ENCODE data around the gene ZNF785. TPM values are rescaled to one million over a fixed set of nuclear protein-coding genes. Genes with fewer than 3 reads are reported as not detected.
A peak's percentile ranks its signal among the peaks of the same experiment; 100 is the strongest.

The ZNF785 gene
- total RNA-seq, 1 experiment from 2014 or later, result 12.8 TPM

DNA sequence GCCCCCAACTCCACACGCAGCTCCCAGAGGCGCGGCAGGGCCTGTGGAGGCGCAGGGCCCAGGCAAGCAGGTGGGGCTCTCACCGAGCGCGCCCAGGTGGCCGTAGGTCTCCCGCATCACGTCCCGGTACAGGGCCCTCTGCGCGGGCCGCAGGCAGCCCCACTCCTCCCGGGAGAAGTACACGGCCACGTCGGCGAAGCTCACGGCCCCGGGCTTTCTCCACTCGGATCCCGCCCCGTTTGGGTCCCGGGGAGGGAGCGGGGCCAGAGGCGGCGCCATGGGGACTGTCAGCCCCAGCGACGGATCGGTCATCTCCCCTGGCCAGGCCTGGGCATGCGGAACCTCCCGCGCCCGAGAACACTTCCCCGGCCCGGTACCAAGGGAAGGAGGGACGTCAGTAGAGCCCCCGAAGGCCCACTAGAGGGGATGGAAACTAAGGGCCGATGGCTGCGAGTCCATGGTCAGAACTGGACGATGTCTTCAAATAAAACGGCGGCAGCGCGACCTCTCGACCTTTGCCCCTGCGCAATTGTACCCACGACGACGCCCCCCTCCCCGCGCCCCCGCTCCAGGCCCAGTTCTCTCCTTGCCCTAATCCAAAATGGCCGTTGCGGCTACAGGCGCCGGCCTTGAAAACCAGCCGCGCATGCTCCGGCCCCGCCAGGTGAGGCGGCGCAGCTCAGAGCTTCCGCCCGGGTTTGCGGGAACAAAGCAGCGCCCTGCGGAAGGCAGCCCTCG lies 51.0 kb downstream of the ZNF785 start, which contains the start of gene ZNF747:
ZNF747 (minus strand) TSS at position 491 of the 738 bp plus-strand sequence; CDS start at position 312, 179 bp downstream.
- Mint-ChIP-seq H3K36me3 (ENCODE audit: insufficient read depth, unreplicated experiment) (peaks cover 28% of the 10 kb centered on the region), H3K4me3 (ENCODE audit: unreplicated experiment) (peak within 1 kb of the TSS; percentile 91), H3K9me3 (ENCODE audit: unreplicated experiment) (no peaks in the 10 kb centered on the region), H3K4me1 (ENCODE audit: insufficient read depth, unreplicated experiment) (peaks cover 6% of the 10 kb centered on the region), H3K27me3 (ENCODE audit: insufficient read depth, unreplicated experiment) (no peaks in the 10 kb centered on the region), H3K27ac (ENCODE audit: low read depth, unreplicated experiment) (peak within 1 kb of the TSS; percentile 95)
- TF ChIP-seq, protein P1, sequence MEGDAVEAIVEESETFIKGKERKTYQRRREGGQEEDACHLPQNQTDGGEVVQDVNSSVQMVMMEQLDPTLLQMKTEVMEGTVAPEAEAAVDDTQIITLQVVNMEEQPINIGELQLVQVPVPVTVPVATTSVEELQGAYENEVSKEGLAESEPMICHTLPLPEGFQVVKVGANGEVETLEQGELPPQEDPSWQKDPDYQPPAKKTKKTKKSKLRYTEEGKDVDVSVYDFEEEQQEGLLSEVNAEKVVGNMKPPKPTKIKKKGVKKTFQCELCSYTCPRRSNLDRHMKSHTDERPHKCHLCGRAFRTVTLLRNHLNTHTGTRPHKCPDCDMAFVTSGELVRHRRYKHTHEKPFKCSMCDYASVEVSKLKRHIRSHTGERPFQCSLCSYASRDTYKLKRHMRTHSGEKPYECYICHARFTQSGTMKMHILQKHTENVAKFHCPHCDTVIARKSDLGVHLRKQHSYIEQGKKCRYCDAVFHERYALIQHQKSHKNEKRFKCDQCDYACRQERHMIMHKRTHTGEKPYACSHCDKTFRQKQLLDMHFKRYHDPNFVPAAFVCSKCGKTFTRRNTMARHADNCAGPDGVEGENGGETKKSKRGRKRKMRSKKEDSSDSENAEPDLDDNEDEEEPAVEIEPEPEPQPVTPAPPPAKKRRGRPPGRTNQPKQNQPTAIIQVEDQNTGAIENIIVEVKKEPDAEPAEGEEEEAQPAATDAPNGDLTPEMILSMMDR (IDR thresholded peaks at IDR 0.05; ENCODE audit: unreplicated experiment), result no peak
- intact Hi-C loops (cut with micrococcal nuclease), result loop anchor here (1.0 to 2.0 kb wide), 4 partner anchors 24 to 64 kb away; partner anchors contain the start of genes ZNF688, ZNF764 and ZNF785
- ChIA-PET CTCF (interaction anchor here (0.6 to 3.4 kb wide), 14 partner anchors 9 to 366 kb away, joined by 3 to 28 read pairs (median 6); partner anchors contain the start of genes DCTPP1 and ZNF764), POLR2A (interaction anchor here (0.5 to 3.5 kb wide), 28 partner anchors 8 to 163 kb away, joined by 3 to 104 read pairs (median 6); partner anchors contain the start of genes DCTPP1, FBRS, SEPHS2 and ZNF688)
- BruUV-seq (replicated peaks), result TSS peak; percentile 42
- DNase-seq (ENCODE audit: unreplicated experiment), result peak; percentile 86

DNA sequence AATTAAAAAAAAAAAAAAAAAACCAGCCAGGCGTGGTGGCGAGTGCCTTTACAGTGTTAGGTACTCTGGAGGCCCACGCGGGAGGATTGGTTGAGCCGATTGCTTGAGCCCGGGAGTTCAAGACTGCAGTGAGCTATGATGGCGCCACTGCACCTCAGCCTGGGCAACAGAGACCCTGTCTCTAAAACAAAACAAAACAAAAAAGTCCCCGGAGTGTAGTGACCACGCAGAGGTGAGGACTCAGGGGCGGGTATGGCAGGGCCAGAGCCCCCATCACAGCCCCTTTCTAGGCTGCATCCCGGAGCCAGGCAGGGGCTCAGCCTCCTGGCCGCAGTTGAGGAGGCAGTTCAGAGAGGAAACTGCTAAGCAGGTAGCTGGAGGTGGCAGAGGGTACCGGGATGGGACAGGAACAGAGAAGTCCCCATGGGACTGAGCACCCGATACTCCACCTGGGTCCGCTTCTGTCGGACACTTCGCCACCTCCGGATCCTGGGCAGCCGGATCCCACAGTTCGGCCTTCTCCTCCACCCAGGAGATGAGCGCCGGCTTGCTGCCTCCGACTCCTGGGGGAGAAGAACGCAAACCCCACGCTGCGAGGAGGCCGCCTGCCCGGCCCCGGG lies 51.6 kb downstream of the ZNF785 start:
- no peak for DNase-seq (ENCODE audit: unreplicated experiment)
- intact Hi-C loops (cut with micrococcal nuclease), result loop anchor here (2.0 kb wide), 2 partner anchors 51 to 65 kb away; partner anchors contain the start of gene ZNF785
- Mint-ChIP-seq H3K9me3 (ENCODE audit: unreplicated experiment) (no peaks in the 10 kb centered on the region), H3K4me1 (ENCODE audit: insufficient read depth, unreplicated experiment) (peaks cover 6% of the 10 kb centered on the region), H3K36me3 (ENCODE audit: insufficient read depth, unreplicated experiment) (peaks cover 28% of the 10 kb centered on the region), H3K4me3 (ENCODE audit: unreplicated experiment) (peak overlapping the region; percentile 91), H3K27ac (ENCODE audit: low read depth, unreplicated experiment) (peak overlapping the region; percentile 95), H3K27me3 (ENCODE audit: insufficient read depth, unreplicated experiment) (no peaks in the 10 kb centered on the region)
- TF ChIP-seq, protein P1 (IDR thresholded peaks at IDR 0.05; ENCODE audit: unreplicated experiment), result no peak
- ChIA-PET POLR2A (interaction anchor here (0.6 to 3.5 kb wide), 14 partner anchors 24 to 164 kb away, joined by 3 to 104 read pairs (median 12); partner anchors contain the start of genes DCTPP1, FBRS, SEPHS2 and ZNF688), CTCF (interaction anchor here (0.7 to 3.4 kb wide), 6 partner anchors 10 to 367 kb away, joined by 3 to 28 read pairs (median 9); partner anchors contain the start of genes DCTPP1 and ZNF764)
- BruUV-seq (replicated peaks), result no TSS peak

DNA sequence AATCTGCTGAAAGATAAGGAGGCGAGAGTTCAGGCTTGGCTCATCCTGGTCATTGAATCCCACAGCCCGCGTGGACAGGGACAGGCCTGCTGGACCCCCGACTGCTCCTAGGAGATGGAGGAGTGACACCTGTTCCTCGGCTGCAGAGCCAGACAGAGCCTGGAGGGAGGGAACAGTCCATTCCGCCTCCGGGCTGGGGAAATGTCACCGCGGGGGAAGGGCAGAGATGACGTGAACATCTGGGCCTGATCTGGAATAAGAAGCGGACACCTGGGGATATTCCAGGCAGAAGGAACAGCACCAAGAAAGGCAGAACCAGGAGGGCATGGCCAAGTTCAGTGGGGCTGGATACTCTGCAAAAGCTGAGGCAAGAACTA lies 52.4 kb downstream of the ZNF785 start:
- intact Hi-C loops (cut with micrococcal nuclease), result no loop called here
- Mint-ChIP-seq H3K4me1 (ENCODE audit: insufficient read depth, unreplicated experiment) (peaks cover 6% of the 10 kb centered on the region), H3K27me3 (ENCODE audit: insufficient read depth, unreplicated experiment) (no peaks in the 10 kb centered on the region), H3K4me3 (ENCODE audit: unreplicated experiment) (peak overlapping the region; percentile 91), H3K27ac (ENCODE audit: low read depth, unreplicated experiment) (peak overlapping the region; percentile 95), H3K36me3 (ENCODE audit: insufficient read depth, unreplicated experiment) (peaks cover 28% of the 10 kb centered on the region), H3K9me3 (ENCODE audit: unreplicated experiment) (no peaks in the 10 kb centered on the region)
- TF ChIP-seq, protein P1 (IDR thresholded peaks at IDR 0.05; ENCODE audit: unreplicated experiment), result no peak
- ChIA-PET CTCF (interaction anchor here (0.7 to 3.4 kb wide), 2 partner anchors 11 to 25 kb away, joined by 3 to 28 read pairs; partner anchors contain the start of gene ZNF764), POLR2A (interaction anchor here (0.6 to 3.4 kb wide), 3 partner anchors 25 to 119 kb away, joined by 3 to 104 read pairs (median 3); partner anchors contain the start of gene ZNF764)
- BruUV-seq (replicated peaks), result no TSS peak
- no peak for DNase-seq (ENCODE audit: unreplicated experiment)
